ENCODE measurements around the gene LRRC49. TPM values are rescaled to one million over a fixed set of nuclear protein-coding genes. Genes with fewer than 3 reads are reported as not detected.

LRRC49 gene
- total RNA-seq, 1 donor from 2014 or later, result 18.0 TPM

DNA sequence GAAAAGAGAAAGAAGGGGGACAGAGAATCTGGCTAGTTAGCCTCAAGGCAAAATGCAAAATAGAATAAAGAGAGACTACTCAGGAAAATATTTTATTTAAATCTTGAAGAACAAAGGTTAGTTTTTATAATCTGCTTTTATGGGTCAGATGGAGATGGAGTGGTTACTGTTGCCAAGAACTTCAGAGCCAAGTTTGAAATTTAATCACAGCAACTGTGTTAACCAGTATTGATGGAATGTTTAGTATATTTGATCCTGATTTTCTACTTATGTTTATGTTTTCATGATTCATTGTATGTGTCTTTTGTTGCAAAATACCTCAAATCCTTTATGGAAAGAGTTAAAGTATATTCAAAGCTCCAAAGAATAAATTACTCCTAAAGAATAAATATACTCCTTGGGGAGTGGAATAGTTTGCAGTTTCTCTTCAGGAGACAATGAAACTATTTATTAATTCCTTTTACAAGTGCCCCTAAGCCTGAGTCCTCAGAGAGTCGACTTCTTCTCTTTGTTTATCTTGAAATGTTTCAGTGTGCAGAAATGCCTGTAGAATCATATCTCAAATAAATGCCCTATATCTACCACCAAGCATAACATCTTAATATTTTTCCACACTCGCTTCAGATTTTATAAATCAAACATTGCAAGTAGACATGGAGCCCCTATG, 161.8 kb downstream of the LRRC49 start:
- TF ChIP-seq CTCF (conservative IDR thresholded peaks at IDR 0.05; ENCODE audit: low read depth, low read length), result no peak
- no peak overlapping the region for H3K4me3 ChIP-seq (ENCODE audit: low read depth, low read length)
- no peak for DNase-seq (ENCODE audit: low read depth)

- DNase-seq (ENCODE audit: low read depth), result no peak
- no peak overlapping the region for H3K4me3 ChIP-seq (ENCODE audit: low read depth, low read length)
- no peak for TF ChIP-seq CTCF (conservative IDR thresholded peaks at IDR 0.05; ENCODE audit: low read depth, low read length)
Measured at GRCh38 chr15:71055461-71055860, 162.8 kb downstream of the LRRC49 start.

DNA sequence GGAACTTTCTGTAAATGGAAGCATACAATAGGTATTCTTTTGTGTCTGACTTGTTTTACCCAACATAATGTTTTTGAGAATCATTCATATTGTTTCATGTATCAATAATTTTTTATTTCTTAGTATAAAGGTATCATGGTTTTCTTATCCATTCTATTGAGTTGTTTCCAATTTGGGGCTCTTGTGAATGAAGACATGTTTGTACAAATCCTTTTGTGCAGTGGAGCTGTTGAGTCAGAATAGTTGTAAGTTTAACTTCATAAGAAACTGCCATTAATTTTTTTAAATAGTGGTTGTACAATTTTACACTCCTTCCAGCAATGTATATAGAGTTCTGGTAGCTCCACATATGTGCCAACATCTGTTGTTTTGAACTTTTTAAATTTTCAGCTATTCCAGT, 163.5 kb downstream of the LRRC49 start:
- H3K4me3 ChIP-seq (ENCODE audit: low read depth, low read length), result no peak overlapping the region
- TF ChIP-seq CTCF (conservative IDR thresholded peaks at IDR 0.05; ENCODE audit: low read depth, low read length), result no peak
- no peak for DNase-seq (ENCODE audit: low read depth)

- TF ChIP-seq CTCF (conservative IDR thresholded peaks at IDR 0.05; ENCODE audit: low read depth, low read length), result no peak
- H3K4me3 ChIP-seq (ENCODE audit: low read depth, low read length), result no peak overlapping the region
- no peak for DNase-seq (ENCODE audit: low read depth)
Measured at GRCh38 chr15:71057143-71057542, 164.5 kb downstream of the LRRC49 start.

DNA sequence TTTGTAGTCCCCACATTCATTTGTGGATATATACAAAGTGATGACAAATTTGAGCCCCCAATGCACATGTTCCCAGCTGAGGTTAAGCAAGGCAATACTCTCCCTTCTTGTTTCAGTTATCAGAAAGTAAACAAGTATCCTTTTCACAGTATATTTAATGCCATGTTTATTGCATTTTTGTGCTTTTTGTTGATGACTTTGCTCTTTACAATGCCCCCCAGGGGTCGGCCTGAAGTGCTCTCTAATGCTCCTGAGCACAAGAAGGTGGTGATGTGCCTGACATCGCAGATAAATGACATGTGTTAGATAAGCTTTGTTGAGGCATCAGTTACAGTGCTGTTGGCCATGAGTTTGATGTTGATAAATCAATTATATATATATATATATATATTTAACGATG, 165.0 kb downstream of the LRRC49 start:
- TF ChIP-seq CTCF (conservative IDR thresholded peaks at IDR 0.05; ENCODE audit: low read depth, low read length), result no peak
- DNase-seq (ENCODE audit: low read depth), result no peak
- H3K4me3 ChIP-seq (ENCODE audit: low read depth, low read length), result no peak overlapping the region

DNA sequence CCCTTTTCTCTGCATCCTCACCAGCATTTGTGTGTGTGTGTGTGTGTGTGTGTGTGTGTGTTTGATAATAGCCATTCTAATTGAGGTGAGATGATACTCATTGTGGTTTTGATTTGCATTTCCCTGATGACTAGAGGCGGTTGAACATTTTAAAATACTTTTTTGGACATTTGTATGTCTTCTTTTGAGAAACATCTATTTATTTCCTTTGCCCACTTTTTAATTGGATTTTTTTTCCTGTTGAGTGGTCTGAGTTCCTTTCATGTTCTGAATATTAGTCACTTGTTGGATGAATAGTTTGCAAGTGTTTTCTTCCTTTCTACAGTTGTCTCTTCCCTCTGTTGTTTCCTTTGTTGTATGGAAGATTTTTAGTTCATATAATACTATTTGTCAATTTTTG, 168.4 kb downstream of the LRRC49 start:
- H3K4me3 ChIP-seq (ENCODE audit: low read depth, low read length), result no peak overlapping the region
- no peak for DNase-seq (ENCODE audit: low read depth)

More for the DNA sequence above, 168.4 kb downstream of the LRRC49 start:
- TF ChIP-seq CTCF (conservative IDR thresholded peaks at IDR 0.05; ENCODE audit: low read depth, low read length), result no peak

Measured in epithelial cell of proximal tubule (primary cell).